Endothelial cell of umbilical vein (primary cell): Measurements from ENCODE around the gene FMNL2. TPM values are rescaled to one million over a fixed set of nuclear protein-coding genes. Genes with fewer than 3 reads are reported as not detected.

Experiments
- BruUV-seq: library from RNA; stranded (reverse); fragments of 400-500 nt; replicated peaks from 2 replicates; lab custom pipeline; 2021; lab: Mats Ljungman, UMichigan
- CTCF ChIA-PET: fragments of 300-600, 350-600 bp; sonication (Branson Sonifier 250); formaldehyde crosslinking; loops from one replicate; lab custom pipeline; 2021; ENCODE audit warnings: antibody characterized with exemption, inconsistent platforms; lab: Charles Lee
- POLR2A ChIA-PET: fragments of 300-600, 350-600 bp; sonication (Branson Sonifier 250); formaldehyde crosslinking; loops from one replicate; lab custom pipeline; 2021; ENCODE audit warnings: antibody characterized with exemption, inconsistent platforms; lab: Charles Lee
- DNase-seq: peaks from one replicate; pipeline ENCODE4 v3.0.0-alpha.2; 2011; ENCODE audit warnings: low read depth, low spot score
- FAIRE-seq: peaks from 2 replicates; lab custom pipeline; 2011; peaks lifted over from hg19 to GRCh38; lab: Jason Lieb, UNC
- H2AFZ ChIP-seq: 2 replicates; pipeline ENCODE4 v1.6.0; 2012; ENCODE audit warnings: low read depth, low read length, control low read depth, inconsistent platforms
- H3K27ac ChIP-seq: 2 replicates; pipeline ENCODE4 v1.5.1; 2011; ENCODE audit warnings: low read depth, mild to moderate bottlenecking, control low read depth, low read length, moderate library complexity; ENCODE audit not compliant: insufficient read depth
- H3K27me3 ChIP-seq, 2 experiments: 2 replicates each; pipeline versions ENCODE4 v1.6.0 to v1.6.1; 2011; ENCODE audit warnings: low read length in 2 of 2, mixed read lengths in 1 of 2; ENCODE audit not compliant: control insufficient read depth in 2 of 2, insufficient read depth in 2 of 2
- H3K36me3 ChIP-seq, 2 experiments: 2 replicates in 1 of 2; 3 replicates in 1 of 2; pipeline ENCODE4 v1.5.1; 2011; ENCODE audit warnings: low read length in 2 of 2, mild to moderate bottlenecking in 1 of 2, moderate library complexity in 1 of 2; ENCODE audit not compliant: control insufficient read depth in 2 of 2, insufficient read depth in 2 of 2; ENCODE audit errors: extremely low read depth in 1 of 2
- H3K4me1 ChIP-seq: 3 replicates; pipeline ENCODE4 v1.5.1; 2011; ENCODE audit warnings: mild to moderate bottlenecking, low read length; ENCODE audit not compliant: control insufficient read depth, insufficient read depth; ENCODE audit errors: extremely low read depth
- H3K4me2 ChIP-seq: 2 replicates; pipeline ENCODE4 v1.6.1; 2011; ENCODE audit warnings: low read length, control low read depth, mixed read lengths; ENCODE audit not compliant: insufficient read depth
- H3K4me3 ChIP-seq, 3 experiments: fragments of 200-600 bp in 1 of 3; sonication (generic), shearing (Covaris generic) in 1 of 3; replicated peaks in 1 of 3; 2 replicates each; pipeline ENCODE4 v1.5.1; 2011 to 2016; ENCODE audit warnings: control low read depth in 3 of 3, low read length in 3 of 3, mild to moderate bottlenecking in 2 of 3, inconsistent platforms in 1 of 3, low read depth in 1 of 3, moderate library complexity in 1 of 3; ENCODE audit not compliant: insufficient read depth in 1 of 3
- H3K79me2 ChIP-seq: 2 replicates; pipeline ENCODE4 v1.6.0; 2012; ENCODE audit warnings: low read length, inconsistent platforms; ENCODE audit not compliant: control insufficient read depth, insufficient read depth
- H3K9ac ChIP-seq: replicated peaks from 2 replicates; pipeline ENCODE3; 2011; ENCODE audit warnings: low read length, control low read depth; ENCODE audit not compliant: insufficient read depth; ENCODE audit errors: extremely low read depth
- H3K9me1 ChIP-seq: replicated peaks from 3 replicates; pipeline ENCODE4 v1.6.0; 2011; ENCODE audit warnings: mild to moderate bottlenecking, low read length; ENCODE audit not compliant: control insufficient read depth, insufficient read depth; ENCODE audit errors: extremely low read depth
- H3K9me3 ChIP-seq: replicated peaks from 2 replicates; pipeline ENCODE4 v1.5.1; 2012; ENCODE audit warnings: low read length, inconsistent platforms; ENCODE audit not compliant: control insufficient read depth, insufficient read depth
- H4K20me1 ChIP-seq: replicated peaks from 2 replicates; pipeline ENCODE3; 2011; ENCODE audit warnings: mild to moderate bottlenecking, low read length; ENCODE audit not compliant: control insufficient read depth, insufficient read depth; ENCODE audit errors: extremely low read depth
- CTCF ChIP-seq, 2 donors: IDR thresholded peaks; 1 replicate in 1 of 2; 2 replicates in 1 of 2; pipeline ENCODE4 v1.5.1; 2011; ENCODE audit warnings: low read length in 2 of 2, mild to moderate bottlenecking in 2 of 2, moderate library complexity in 2 of 2, control low read depth in 1 of 2, inconsistent platforms in 1 of 2, low read depth in 1 of 2; ENCODE audit not compliant: insufficient read depth in 1 of 2; ENCODE audit errors: extremely low read depth in 1 of 2
- EZH2 ChIP-seq: IDR thresholded peaks from 2 replicates; pipeline ENCODE4 v1.6.1; 2012; ENCODE audit warnings: borderline replicate concordance, low read depth, mild to moderate bottlenecking, moderate library complexity, low read length, inconsistent platforms; ENCODE audit not compliant: severe bottlenecking
- FOS ChIP-seq: IDR thresholded peaks from 2 replicates; pipeline ENCODE4 v1.6.1; 2011; ENCODE audit warnings: mild to moderate bottlenecking, low read length, moderate library complexity, borderline replicate concordance; ENCODE audit not compliant: insufficient read depth
- GATA2 ChIP-seq: IDR thresholded peaks from 2 replicates; pipeline ENCODE4 v1.7.0; 2011; ENCODE audit warnings: low read depth, mild to moderate bottlenecking, moderate library complexity, mixed read lengths, low read length; ENCODE audit not compliant: insufficient read length, insufficient read depth
- JUN ChIP-seq: IDR thresholded peaks from 2 replicates; pipeline ENCODE4 v1.6.1; 2011; ENCODE audit warnings: borderline replicate concordance, low read depth; ENCODE audit not compliant: insufficient read length, insufficient read depth
- MAX ChIP-seq: IDR thresholded peaks from 2 replicates; pipeline ENCODE4 v1.6.1; 2011; ENCODE audit not compliant: insufficient read depth, insufficient read length
- MYC ChIP-seq: IDR thresholded peaks from one replicate; pipeline ENCODE4 v1.6.1; 2011; ENCODE audit warnings: mild to moderate bottlenecking, low read depth, low read length
- POLR2A ChIP-seq: IDR thresholded peaks from 2 replicates; pipeline ENCODE4 v1.6.1; 2012; ENCODE audit warnings: low read depth, mild to moderate bottlenecking, control low read depth, low read length
- POLR2AphosphoS5 ChIP-seq: IDR thresholded peaks from 2 replicates; pipeline ENCODE4 v1.6.1; 2012; ENCODE audit warnings: low read depth, mild to moderate bottlenecking, control low read depth, low read length, moderate library complexity; ENCODE audit not compliant: insufficient read depth
- dilution Hi-C: fragments of 300-500 bp; cut with MboI; formaldehyde crosslinking; loops from one replicate; pipeline ENCODE4 v1.15.0; 2019; ENCODE audit warnings: low sequenced_read_pairs; ENCODE audit not compliant: extremely low pct_ligation_motif_present
- intact Hi-C: fragments of 100-400 bp; cut with micrococcal nuclease; formaldehyde crosslinking; loops from one replicate; pipeline ENCODE4 v1.10.0; 2022
- polyA plus RNA-seq, 4 experiments: library from polyadenylated mRNA; depleted of rRNA in 3 of 4; stranded (reverse) in 3 of 4; unstranded in 1 of 4; fragments of >200 nt; gene quantifications; 2 replicates each; pipeline versions ENCODE4 v1.2.1 to v1.2.3, GENCODE V29; 2011 to 2012; ENCODE audit warnings: missing spikeins in 1 of 4
- total RNA-seq: library from RNA; stranded (reverse); gene quantifications from 2 replicates; pipeline ENCODE4 v1.2.3, GENCODE V29; 2021

Gene FMNL2
- total and polyA plus RNA-seq, 2 donors (not counting 3 experiments of a cell fraction or from before 2014, with no cell fraction given), result 8.3 to 28.0 TPM

GRCh38 chr2:152419944-152420343 lies 85.0 kb downstream of the FMNL2 start:
- intact Hi-C loops, result loop anchor here (5.0 kb wide), 1 partner anchor 87 kb away; no protein-coding TSS in a partner anchor
- no TSS peak for BruUV-seq

More at GRCh38 chr2:152419944-152420343, 85.0 kb downstream of the FMNL2 start:
- TF ChIP-seq POLR2AphosphoS5 (no peak), JUN (no peak), MYC (no peak), GATA2 (no peak), CTCF (IDR thresholded peaks at IDR 0.05; ENCODE audit: extremely low read depth in 1 of 2, insufficient read depth in 1 of 2, low read depth in 1 of 2, low read length in 2 of 2) (no peak), FOS (no peak), MAX (no peak), POLR2A (no peak), EZH2 (no peak)
- Histone ChIP-seq H3K4me2 (no peak overlapping the region), H3K9ac (no peak overlapping the region), H3K36me3 (no peaks in the 10 kb centered on the region), H3K27ac (no peak overlapping the region), H3K9me3 (no peaks in the 10 kb centered on the region), H4K20me1 (no peaks in the 10 kb centered on the region), H3K4me3 (no peak overlapping the region), H3K4me1 (peaks cover 32% of the 10 kb centered on the region), H3K9me1 (no peaks in the 10 kb centered on the region), H3K79me2 (peaks cover 22% of the 10 kb centered on the region), H2AFZ (no peak overlapping the region), H3K27me3 (no peaks in the 10 kb centered on the region)
- FAIRE-seq (no peak), DNase-seq (no peak)
- dilution Hi-C loops, result no loop called here
- ChIA-PET POLR2A (no interaction called here), CTCF (interaction anchor here (0.7 to 1.5 kb wide), 2 partner anchors 75 to 83 kb away, joined by 3 to 5 read pairs; no protein-coding TSS in a partner anchor)
